GM12874 (cell line): ENCODE results near the gene LYPD6.

ENCODE experiments used
- TF ChIP-seq, protein P1 (sequence below): IDR thresholded peaks from 2 replicates; pipeline ENCODE4 v1.5.1; 2011; ENCODE audit warnings: low read depth, mild to moderate bottlenecking, control low read depth, low read length, moderate library complexity; ENCODE audit not compliant: insufficient read depth

Gene LYPD6

DNA sequence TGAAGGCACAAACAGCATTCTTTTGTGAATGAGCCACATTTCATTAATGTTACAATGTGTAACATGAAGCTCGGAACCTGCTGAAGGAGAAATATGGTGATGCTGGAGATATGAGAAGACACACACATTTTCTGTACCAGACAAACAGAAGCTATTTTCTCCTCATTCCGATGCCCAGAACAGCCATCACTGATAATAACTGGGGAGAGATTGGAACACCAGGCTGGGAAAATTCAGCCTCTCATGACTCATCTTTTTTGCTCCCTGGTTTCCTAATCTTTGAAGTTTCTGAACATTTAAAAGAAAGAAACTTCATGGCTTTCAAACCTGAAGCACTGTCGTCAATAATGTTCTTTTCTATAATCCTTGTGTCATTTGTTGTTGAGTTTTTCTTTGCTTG is 110.9 kb downstream of the LYPD6 start:
- TF ChIP-seq, protein P1, sequence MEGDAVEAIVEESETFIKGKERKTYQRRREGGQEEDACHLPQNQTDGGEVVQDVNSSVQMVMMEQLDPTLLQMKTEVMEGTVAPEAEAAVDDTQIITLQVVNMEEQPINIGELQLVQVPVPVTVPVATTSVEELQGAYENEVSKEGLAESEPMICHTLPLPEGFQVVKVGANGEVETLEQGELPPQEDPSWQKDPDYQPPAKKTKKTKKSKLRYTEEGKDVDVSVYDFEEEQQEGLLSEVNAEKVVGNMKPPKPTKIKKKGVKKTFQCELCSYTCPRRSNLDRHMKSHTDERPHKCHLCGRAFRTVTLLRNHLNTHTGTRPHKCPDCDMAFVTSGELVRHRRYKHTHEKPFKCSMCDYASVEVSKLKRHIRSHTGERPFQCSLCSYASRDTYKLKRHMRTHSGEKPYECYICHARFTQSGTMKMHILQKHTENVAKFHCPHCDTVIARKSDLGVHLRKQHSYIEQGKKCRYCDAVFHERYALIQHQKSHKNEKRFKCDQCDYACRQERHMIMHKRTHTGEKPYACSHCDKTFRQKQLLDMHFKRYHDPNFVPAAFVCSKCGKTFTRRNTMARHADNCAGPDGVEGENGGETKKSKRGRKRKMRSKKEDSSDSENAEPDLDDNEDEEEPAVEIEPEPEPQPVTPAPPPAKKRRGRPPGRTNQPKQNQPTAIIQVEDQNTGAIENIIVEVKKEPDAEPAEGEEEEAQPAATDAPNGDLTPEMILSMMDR: no peak

DNA sequence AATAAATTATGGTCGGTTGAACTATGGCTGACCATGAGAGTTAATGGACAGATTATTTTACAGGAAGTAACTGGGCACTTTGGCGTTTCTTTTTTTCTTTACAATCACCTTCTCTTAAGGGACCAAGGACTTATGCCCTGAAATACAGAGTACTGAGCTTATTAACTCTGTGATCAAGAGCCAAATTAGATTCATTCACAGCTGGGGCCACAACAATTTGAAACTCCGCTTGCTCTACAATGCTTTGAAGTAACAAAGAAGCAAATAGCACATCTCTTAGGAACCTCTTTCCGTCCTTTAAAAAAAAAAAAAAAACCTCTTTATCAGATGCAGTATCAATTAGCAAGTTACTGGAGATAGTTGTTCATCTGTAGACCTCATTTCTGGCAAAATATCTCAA is 112.0 kb downstream of the LYPD6 start:
- TF ChIP-seq, protein P1: no peak

DNA sequence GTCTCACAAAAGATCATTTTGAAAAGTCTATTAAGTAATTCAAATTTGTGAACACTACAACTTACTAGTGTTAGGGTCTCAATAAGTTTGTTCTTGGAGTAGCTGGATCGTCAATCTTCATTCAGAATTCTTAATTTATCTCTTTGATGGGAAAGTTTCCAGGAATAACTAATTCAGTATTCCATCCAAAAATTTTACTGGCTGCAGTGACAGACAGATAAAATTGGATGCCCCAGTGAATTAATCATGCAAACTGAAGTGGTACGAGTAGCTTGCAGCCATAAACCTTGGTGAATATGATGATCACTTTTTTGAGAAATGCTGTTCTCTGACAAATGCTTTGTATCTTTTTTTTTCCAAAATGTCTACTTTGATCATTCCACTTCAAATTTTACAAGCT is 112.8 kb downstream of the LYPD6 start:
- TF ChIP-seq, protein P1: no peak

DNA sequence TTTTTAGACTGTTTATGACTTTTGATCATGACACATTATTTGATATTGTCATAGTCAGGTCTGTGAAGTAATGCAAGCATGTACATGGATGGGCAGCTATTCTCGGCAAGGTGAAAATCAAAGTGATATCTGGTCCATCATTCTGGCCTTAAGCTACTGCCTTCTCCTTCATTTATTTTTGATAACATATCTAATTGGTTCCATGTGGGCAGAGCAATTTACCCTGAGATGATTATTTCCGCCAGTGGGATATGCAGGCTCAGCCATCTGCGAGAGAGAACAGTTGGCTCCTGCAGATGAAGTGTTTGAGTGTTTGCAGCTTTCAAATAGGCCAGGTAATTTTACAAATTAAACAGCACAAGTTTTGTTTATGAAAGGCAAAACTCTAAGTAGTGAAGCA is 116.4 kb downstream of the LYPD6 start:
- TF ChIP-seq, protein P1: no peak

DNA sequence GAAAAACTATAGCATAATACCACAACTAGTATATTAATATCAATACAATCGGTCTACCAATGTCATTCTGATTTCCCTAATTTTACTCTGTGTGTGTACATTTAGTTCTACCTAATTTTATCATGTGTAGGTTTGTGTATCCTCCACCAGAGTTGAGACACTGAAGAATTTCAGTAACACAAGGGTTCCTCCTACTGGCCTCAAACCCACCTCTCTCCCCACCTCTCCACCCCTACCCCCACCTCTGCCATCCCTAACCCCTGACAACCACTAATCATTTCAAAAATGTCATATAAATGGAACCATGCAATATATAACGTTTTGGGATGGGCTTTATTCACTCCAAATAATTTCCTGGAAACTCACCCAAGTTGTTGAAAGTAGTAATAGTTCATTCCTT is 117.9 kb downstream of the LYPD6 start:
- TF ChIP-seq, protein P1: no peak

DNA sequence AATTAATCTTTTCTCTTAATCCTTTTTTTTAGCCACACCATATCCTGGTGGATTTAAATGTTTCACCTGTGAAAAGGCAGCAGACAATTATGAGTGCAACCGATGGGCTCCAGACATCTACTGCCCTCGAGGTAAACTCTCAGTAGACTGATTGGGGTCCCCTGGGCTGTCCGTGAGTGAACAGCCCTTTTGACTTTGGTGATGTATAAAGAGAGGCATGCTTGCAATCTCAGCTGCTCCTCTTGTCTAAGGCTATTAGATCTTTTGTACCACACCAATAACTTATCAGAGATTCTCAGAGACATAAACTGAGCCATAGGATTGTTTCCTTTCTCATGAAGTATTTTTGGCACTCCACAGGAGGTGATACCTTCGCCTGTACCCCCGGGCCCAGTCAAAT is 118.6 kb downstream of the LYPD6 start:
- TF ChIP-seq, protein P1: no peak

DNA sequence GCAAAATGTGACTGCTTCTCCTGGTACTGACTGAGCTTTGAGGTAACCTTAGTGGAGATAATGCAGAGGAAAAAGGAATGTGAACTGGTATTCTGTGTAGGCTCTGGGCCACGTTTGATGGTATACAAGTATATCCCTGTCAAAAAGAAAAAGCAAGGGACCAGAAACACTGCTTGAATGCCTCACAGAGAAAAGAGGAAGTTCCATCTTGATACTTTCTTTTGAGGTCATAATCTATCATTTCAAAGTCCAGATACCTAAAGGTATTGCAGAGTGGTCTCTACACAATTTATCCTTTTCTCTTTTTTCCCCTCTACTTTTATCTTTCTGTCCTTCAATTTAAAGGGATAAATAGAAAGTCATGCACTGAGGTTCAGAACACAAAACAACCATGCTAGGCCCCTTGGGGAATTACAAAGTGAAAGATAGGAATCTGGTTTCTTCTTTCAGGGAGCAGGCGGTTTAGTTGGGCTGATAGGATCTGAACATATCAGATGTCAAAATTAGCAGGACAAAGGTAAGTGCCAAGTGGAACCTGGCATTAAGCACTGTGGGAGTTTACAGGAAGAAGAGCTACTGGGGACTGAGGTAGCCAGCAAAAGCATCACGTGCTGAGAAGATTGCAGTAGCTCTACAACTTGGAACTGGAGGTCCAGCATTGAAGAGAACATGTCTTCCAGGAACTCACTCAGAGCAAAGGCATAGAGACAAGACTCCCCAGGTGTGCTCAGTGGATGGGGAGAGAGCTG is 121.2 kb downstream of the LYPD6 start:
- TF ChIP-seq, protein P1: no peak

DNA sequence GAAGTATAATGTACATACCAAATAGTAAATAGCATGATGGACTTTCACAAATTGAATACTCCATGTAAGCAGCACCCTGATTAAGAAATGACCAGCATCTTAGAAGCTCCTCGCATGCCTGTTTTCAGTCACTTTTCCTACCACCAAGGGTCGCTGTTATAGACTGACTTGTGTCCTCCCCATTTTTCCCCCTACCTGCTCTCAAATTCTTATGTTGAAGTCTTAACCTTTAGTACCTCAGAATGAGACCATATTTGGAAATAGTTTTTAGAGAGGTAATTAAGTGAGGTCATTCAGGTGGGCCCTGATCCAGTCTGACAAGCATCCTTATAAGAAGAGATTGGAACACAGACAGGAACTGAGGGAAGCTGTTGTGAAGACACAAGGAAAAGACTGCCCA is 125.9 kb downstream of the LYPD6 start:
- TF ChIP-seq, protein P1: no peak
